GM18511 (cell line): Measurements from ENCODE around the gene ADAM12.

Source experiments
- ATAC-seq: cut with Tn5 transposase; IDR thresholded peaks from one replicate; pipeline ENCODE4 v1.9.1; 2021; ENCODE audit warnings: mild to moderate bottlenecking, moderate library complexity; ENCODE audit not compliant: unreplicated experiment

Gene ADAM12

DNA sequence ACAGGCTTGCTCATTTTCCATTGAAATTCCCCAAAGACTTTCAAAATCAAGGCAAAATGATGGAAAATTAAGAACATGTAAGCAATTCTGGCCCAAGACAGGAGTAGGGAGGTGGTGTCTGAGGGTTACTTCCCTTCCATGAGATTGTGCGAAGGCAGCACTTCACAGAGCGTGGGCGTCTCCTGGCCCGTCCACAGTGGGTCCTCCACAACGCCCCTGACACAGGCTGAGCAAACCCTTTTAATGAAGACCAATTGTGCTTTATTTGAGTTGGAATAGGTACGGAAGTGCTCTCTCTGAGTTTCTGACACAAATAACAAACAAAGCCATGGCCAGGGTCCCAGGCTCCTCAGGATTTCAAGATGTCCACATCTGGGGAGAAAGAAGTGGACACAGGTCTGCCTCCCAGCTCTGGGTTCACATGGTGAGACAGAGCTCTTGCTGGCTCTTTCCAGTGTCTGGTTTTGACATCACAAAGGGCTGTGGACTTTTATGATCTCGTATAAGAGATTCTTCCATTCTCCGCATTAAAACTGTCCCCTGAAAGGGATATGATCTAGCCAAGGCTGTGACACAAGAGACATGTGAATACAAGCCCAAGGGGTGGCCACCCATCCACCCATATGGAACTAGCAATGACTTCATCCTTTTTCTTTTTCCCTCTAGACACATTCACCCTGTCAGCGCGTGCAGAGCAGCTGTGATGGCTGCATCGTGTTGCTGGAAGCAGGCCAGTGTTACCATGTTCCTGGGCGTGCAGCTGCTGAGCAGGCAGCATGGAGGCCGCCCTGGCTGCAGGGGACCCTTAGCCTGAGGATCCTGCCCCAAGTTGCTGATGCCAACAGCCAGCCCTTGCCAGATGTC lies 145.6 kb downstream of the ADAM12 start:
- ATAC-seq, result no peak

DNA sequence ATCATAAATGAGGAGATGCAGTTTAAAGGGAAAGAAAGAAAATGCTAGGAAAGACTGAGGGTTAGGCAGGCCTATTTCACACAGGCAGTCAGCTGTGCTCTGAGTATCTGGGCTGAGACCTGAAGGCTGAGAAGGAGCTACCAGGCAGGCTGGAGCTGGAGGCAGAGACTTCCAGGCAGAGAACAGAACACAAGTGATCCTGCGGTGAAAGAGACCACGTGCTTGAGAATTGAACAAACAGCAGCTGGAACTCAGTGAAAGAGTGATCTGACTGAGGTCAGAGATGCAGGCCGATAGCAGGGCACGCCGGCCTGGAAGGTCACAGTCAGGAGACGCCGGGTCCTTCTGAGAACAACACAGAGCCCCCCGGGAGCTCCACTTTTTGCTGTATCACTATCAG lies 147.8 kb downstream of the ADAM12 start:
- ATAC-seq, result no peak

DNA sequence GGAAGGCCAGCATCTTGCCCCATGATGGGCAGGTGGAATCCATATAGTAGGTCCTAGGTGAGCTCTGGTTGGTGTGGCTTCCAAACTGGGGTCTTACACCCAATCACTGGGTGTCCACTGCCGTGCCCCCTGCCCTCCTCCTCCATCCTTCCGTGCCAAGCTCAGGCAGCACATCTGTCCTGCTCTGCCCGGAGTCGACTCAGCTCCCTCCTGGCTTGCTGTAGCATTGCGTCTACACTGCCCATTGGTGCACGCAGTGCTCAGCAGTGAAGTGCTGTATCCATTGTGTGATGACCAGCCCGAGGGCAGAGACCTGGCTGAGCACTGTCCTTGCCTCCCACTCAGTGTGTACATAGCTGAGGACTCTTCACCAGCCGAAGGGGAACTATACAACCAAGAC lies 148.4 kb downstream of the ADAM12 start:
- no peak for ATAC-seq

DNA sequence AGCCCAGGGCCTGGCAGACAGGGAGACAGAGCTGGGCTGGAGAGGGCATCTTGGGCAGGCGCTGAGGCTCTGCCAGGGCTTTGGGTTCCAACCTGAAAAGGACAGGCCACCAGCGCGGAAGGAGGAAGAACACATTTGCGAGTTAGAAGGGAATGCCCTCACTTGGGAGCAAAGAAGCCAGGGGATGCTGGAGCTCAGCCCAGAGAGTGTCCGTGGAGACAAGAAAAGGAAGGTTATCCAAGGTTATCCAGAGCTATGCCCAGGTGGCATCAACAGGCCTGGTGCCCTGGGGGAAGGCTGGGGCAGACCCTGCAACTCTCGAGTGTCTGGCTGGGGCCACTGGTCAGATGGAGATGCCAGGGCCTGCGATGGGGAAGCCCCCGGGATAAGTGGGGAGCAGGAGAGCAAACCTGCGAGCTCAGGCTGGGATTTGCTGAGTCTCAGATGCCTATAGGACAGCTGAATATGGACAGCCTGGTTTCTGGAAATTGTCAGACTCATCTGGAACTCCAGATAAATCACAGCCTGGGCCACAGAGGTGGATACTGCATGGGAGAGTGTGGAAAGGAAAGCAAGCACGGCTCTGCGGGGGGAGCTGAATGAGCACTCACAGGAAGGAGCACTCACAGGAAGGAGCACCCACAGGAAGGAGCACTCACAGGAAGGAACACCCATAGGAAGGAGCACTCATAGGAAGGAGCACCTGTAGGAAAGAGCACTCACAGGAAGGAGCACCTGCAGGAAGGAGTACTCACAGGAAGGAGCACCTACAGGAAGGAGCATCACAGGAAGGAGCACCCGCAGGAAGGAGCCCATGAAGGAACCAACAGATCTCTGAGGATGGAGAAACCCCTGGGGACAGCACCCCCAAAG lies 152.1 kb downstream of the ADAM12 start:
- ATAC-seq, result no peak

DNA sequence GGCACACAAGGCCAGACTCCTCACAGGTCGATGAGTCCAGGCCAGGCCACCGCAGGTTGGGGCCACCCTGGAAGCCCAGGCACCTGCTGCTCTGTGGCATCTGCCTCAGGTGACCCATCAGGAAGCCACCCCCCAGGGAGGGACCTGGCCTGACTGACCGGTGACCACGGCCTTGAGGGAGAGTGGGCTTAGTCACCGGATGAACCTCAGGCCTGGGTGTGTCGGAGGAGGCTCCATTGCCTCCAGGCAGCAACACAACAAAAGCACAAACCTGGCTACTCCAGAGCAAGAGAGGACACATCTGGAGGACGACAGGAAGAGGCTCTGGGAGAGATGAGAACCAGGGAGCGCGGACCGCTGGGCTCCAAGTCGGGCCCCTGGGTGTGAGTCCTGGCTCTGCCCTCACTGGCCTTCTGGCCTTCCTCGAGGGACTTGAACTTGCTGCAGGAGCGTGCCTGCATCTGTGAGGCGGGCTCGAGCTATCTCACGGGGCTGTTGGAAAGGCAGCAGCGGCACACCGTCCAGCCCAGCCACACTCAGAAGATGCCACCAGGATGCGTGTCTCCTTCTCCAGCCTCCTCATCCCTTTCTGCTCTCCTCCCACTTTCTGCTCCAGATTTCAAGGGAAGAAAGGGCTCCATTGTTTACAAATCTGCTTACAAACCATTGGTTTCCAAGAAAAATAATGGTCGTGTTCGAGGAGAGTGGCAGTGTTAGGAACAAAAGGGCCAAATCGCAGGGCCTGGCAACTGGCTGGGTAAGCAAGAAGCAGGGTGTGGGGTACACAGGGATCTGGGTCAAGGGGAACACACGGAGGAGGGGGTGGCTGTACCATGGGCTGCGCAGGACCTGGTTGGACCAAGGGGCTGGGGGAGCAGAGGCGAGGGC lies 152.9 kb downstream of the ADAM12 start:
- no peak for ATAC-seq

DNA sequence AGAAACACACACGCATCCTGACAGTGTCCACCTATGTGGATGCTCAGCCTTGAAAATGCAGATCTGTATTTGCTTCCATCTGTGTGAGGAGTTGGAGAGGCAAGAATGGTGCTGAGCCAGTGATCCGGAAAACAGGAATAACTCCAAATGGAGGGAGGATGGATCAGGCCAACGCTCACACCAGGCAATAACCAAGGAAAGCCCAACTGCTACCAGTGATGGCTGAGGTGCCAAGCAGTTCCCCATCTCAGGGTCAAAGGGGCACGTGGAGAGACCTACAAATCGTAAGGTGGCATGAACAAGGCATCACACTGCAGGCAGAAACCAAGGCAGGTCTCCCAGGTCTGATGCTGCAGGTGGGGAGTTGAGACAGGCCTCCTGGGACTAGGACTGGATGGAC lies 153.6 kb downstream of the ADAM12 start:
- ATAC-seq, result no peak

DNA sequence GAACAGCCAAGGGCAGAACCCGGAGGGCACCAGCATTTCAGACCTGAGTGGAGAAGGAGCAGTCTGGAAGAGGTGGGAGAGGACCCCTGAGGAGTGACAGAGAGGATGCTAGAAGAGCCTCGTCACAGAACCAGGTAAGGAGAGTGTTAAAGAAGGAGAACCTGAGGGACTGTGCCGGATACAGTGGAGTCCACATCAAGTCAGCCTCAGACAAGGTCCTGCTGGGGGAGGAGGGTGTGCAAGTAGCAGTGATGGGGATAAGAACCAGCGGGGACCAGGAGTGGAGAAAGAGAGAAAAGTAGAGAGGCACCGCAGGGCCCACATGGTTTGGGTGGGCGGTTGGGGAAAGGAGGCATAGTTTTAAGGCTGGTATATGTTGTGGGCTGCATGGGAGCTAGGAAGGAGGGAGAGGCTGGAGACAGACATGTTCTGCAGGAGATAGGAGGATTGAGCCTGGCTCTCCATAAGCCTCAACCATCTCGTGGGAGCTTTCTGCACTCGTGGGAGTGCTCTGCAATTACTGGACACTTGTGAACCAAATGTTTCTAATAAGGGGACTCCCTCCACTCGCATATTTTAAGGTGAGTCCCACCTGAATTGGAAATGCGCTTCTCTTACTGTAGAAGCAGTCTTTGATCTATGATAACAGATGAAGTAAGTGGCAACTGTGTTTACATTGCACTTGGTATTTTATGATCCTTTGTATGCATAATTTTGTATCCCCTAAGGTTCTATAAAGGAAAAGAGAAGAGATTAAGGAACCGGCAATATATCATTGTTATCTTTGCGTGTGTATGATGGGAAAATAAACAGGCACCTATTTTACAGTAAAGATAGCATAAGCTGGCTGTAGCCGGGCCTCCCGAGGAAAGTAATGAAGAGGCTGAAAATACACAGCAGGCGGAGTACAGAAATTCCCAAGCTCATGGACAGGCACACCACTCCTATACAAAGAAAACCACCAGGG lies 154.8 kb downstream of the ADAM12 start:
- no peak for ATAC-seq

DNA sequence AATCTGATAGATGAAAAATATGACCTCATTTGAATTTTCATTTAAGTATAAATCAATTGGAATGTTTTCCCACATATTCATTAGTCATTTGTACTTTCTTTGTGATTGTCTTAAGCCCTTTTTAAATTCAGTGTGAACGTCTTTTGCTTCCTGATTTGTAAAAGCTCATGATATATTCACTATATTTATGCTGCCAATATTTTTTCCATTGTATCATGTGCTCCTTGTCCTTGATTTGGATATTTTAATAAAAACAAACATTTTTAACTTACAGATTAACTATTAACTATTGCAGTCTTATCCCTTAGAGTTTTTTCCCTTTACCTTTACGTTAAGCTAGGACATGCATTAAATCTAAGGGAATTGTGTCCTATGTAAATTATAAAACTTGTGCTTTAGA lies 157.7 kb downstream of the ADAM12 start:
- ATAC-seq, result no peak

DNA sequence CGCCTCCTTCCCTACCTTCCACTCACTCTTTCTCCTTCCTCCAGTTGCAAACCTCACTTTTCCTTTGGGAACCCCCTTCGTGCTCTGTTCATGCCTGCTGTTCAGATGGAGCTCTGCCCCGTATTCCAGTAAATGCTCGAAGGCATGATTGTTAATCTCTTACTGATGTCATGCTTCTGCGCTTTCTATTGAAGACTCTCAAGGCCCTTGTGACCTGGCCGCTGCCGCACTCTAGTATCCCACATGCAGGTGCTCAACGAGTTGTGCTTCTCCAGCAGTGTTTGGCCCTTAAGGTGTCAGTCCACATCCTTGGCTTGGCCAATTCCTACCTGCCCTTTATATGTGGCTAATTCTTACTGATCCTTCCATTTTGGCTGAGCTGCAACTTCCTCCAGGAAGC lies 158.6 kb downstream of the ADAM12 start:
- no peak for ATAC-seq

DNA sequence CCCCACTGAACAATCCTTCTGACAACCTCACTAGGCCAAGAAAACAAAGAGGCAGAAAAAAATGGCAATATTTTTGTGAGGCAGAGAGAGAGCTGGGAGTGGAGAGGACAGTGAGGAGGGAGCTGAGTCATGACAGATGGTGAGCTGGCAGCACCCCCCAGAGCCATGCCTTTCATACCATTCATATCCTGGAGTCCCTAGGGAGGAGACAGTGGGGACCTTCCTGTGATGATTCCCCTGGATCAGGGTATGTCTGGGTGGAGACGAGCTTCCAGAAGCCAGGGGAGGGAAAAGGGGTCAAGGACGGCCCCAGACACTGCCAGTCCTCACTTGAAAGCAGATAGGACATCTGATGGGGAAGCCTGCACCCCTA lies 160.5 kb downstream of the ADAM12 start:
- no peak for ATAC-seq

DNA sequence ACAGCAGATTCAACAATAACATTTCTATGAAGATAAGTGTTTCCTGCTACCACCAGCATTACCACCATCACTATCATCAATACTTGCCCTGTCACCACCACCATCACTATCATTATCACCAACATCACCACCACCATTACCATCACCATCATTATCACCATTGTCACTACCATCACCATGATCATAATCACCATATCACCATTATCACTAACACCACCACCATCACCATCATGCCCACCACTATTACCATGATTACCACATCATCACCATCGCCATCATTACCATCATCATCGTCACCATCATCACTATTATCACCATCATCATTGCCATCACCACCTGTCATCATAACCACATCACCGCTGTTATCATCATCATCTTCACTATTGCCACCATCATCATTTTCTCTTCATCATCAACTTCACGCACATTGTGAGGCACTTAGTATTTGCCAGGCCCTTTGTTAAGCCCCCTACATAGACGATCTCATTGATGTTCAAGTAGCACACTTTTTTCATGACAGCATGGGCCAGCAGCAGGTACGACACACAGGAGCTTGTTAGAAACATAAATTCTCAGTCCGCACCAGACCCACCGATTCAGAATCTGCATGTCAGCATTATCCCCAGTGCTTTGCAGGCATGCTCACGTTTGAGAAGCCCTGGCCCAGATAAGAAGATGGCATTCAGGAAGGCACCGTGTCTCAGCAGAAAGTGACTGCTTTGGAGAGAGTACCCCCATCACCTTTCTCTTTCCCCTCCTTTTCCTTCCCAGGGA lies 161.1 kb downstream of the ADAM12 start:
- no peak for ATAC-seq

DNA sequence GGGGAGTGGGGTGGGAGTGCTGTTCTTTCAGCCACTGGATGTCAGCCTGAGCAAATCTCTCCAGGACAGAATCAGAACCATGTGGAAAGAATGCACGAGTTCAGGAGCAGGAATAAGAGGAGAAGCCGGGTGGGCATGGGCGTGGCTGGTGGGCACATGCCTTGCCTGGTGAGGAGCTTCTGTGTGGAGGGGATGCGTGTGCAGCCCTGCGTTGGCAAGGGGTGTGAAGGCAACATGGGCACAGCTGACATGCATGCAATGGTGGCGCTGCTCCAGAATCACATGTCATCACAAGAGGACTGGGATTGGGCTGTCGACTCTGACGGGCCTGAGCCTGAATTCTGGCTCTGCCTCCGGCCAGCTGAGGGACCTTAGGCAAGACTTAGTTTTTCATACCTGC lies 162.1 kb downstream of the ADAM12 start:
- no peak for ATAC-seq

DNA sequence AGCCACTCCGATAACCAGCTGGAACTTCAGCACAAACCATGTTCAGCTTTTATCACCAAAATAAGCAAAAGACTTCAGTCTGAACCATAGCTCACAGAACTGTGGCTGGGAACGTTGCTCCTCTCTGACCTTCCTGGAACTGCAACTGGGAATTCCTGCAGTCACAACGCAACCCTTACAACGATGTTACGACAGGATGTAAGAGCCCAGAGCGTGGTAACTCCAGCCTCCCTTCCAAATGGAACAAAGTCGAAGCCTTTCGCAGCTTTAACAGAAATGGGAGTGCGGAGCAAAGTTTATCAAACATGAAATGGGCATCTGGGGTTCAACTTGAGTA lies 162.6 kb downstream of the ADAM12 start:
- no peak for ATAC-seq

DNA sequence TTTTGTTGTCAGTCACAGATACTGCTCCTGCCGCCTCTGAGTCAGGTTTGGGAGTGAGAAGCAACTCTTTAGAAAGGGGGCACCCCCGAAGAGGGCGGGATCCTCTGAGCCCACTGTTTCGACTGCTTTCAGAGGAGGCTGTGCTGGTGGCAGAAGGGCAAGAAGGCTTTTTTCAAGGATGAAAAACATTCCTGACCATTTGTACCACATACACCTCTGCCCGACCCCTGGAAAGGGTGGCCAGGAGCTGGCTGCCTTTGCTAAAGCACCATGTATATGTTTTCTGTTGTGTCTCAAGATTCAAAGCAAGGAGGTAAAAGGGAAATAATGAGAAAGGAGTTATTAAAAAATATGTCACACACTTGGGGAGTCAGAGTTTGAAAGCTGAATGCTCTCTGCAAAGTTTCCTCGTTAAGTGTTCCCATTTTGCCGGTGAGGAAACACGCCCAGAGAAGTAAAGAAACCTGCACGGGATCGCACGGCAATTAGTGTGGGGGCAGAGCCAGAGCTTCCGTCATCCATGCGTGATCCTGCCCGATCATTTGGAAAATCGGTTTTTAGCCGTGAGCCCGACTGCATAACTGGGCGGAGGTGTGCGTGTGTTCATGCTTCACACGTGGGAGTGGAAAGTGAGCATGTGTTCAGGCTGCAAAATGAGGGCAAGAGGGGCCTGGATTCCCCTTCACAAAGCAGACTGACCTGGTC lies 163.2 kb downstream of the ADAM12 start:
- no peak for ATAC-seq

DNA sequence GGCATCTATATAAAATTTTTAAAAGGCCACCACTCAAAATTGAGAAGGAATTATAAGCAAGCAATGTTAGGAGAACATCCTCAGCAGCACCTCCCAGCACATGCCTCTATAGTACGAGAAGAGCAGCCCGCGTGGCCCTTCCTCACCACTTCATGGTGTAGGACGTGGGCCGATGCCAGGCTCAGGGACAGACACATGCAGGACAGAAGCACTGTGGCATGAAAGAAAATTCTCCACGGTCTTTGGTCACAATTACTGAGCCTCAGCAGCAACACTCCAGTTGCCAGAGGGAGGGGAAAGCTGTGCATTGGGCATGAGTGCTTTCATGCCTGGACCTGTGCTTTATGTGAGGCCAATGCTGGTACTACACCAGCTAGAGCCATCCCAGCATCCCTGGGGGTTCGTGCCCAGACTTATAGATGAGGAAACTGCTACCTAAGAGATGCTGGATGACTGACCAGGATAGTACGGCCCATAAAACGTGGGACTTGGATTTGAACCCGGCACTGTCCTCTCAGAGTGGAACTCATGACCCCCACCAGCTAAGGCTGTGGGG lies 164.7 kb downstream of the ADAM12 start:
- ATAC-seq, result no peak

DNA sequence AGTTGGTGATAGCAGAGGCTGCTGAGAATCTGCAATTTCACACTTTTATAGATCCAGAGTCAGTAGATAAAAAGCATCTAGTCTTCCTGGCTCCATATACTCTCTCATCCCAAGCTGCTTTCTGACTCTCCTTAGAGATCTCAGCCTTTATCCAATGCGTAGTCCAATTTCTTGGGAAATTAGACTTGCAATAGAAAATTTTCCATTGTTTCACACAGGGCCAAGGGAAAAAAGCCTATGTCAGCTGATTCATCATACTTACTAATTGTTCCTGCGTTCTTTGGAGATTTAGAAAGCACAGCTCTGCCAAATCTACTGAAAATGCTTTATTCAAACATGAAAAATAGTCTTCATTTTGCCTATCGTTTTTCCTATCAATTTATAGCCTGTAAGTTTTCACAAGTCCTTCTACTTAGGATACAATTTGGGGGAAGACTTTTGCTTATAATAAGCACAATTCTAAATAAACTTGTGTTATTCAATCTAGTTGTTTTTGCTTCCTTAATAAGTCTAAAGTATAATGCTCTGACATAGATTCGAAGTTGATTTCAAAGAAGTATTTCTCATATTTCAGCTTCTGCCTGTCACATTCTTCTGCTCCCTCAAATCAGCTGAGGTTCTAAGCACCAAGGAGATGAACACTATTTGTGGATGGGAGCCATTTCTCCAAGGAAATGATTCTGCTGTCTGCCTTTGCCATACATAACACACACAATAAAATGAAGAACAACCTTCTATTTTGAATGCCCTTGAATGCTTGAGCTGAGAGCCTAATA lies 165.4 kb downstream of the ADAM12 start:
- no peak for ATAC-seq

DNA sequence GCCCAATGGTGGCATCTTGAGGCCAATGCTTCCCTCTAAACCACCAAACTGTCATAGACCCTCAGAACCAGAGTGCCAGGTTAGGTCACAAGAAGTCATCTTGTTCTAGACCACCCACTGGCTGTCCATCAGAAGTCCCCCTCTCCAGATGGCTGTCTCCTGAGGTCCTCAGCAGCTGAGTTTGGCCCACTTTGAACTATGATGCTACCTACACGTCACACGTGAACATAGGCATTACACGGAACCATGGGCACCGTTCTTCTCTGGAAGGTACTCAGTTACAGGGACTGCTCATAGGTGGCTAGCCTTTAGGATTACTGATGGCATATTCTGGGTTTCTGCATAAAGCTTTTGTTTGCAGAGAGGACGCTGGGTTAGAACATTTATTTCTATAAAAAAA lies 166.4 kb downstream of the ADAM12 start:
- no peak for ATAC-seq
